Nephron (organoid): ENCODE measurements around the gene CNOT6.

Source experiments
- H3K27ac Mint-ChIP-seq, 3 experiments: 2 replicates each; pipeline ENCODE4 v1.8.0; 2020; ENCODE audit warnings: mixed read lengths in 3 of 3, mild to moderate bottlenecking in 2 of 3, moderate library complexity in 1 of 3
- H3K27me3 Mint-ChIP-seq: 2 replicates; pipeline ENCODE4 v1.8.0; 2021; ENCODE audit warnings: low read depth, mild to moderate bottlenecking, moderate library complexity, mixed read lengths
- H3K36me3 Mint-ChIP-seq: 2 replicates; pipeline ENCODE4 v1.8.0; 2020; ENCODE audit warnings: low read depth, mixed read lengths
- H3K4me1 Mint-ChIP-seq: 2 replicates; pipeline ENCODE4 v1.8.0; 2020; ENCODE audit warnings: mixed read lengths
- H3K4me3 Mint-ChIP-seq, 3 experiments: 2 replicates each; pipeline ENCODE4 v1.8.0; 2020; ENCODE audit warnings: mild to moderate bottlenecking in 3 of 3, mixed read lengths in 3 of 3, moderate library complexity in 2 of 3
- H3K9me3 Mint-ChIP-seq: 2 replicates; pipeline ENCODE4 v1.8.0; 2020; ENCODE audit warnings: mixed read lengths
- TF ChIP-seq, protein P1 (sequence below), 3 experiments: fragments of 200-600 bp; sonication (generic); IDR thresholded peaks; one replicate each; pipeline ENCODE4 v1.5.0; 2021; ENCODE audit warnings: antibody characterized with exemption in 3 of 3; ENCODE audit not compliant: unreplicated experiment in 3 of 3

The CNOT6 gene

DNA sequence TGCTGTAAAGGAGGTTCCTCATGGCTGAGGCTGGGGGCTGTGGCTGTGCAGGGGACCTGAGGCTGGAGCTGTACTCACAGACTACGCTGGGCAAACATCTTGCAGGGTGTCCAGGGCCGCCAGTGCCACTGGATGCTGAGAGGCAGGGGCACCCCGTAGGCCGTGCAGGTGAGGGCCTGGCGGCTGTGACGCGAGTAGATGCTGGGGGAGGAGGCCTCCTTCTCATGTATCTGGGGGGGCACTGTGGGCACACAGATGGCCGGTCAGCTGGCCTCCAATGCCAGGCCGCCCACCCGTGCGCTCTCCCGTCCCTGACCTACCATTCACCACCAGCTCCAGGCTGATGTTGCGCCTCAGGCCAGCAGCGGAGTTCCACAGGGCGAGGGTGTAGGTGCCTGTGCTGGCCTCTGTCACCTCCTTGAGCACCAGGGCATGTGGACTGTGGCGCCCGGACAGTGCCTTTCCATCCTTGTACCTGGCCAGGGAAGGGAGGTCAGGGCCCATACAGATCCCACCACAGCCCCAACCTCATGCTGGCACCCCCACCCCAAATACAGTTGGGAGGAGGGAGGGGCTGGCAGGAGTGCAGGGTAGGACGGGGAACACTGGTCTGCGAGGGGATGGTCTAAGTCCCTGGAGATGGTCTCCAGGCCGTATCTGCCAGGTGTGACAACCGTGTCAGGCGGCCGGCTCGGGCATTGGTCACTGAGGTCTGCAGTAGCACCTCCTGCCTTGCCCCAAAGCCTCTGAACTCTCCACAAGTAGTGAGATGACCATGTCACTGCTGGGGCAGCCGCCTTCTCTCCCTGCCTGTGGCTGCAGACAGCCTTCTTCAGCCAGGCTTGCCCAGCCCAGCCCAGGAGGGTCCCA lies 131.8 kb downstream of the CNOT6 start:
- H3K27ac Mint-ChIP-seq = no peak overlapping the region
- H3K27me3 Mint-ChIP-seq = peaks cover 16% of the 10 kb centered on the region
- no peaks in the 10 kb centered on the region for H3K9me3 Mint-ChIP-seq
- no peaks in the 10 kb centered on the region for H3K4me1 Mint-ChIP-seq
- H3K36me3 Mint-ChIP-seq = no peaks in the 10 kb centered on the region
- TF ChIP-seq, protein P1, sequence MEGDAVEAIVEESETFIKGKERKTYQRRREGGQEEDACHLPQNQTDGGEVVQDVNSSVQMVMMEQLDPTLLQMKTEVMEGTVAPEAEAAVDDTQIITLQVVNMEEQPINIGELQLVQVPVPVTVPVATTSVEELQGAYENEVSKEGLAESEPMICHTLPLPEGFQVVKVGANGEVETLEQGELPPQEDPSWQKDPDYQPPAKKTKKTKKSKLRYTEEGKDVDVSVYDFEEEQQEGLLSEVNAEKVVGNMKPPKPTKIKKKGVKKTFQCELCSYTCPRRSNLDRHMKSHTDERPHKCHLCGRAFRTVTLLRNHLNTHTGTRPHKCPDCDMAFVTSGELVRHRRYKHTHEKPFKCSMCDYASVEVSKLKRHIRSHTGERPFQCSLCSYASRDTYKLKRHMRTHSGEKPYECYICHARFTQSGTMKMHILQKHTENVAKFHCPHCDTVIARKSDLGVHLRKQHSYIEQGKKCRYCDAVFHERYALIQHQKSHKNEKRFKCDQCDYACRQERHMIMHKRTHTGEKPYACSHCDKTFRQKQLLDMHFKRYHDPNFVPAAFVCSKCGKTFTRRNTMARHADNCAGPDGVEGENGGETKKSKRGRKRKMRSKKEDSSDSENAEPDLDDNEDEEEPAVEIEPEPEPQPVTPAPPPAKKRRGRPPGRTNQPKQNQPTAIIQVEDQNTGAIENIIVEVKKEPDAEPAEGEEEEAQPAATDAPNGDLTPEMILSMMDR (IDR thresholded peaks at IDR 0.05; ENCODE audit: unreplicated experiment in 3 of 3) = no peak
- H3K4me3 Mint-ChIP-seq = no peak overlapping the region

DNA sequence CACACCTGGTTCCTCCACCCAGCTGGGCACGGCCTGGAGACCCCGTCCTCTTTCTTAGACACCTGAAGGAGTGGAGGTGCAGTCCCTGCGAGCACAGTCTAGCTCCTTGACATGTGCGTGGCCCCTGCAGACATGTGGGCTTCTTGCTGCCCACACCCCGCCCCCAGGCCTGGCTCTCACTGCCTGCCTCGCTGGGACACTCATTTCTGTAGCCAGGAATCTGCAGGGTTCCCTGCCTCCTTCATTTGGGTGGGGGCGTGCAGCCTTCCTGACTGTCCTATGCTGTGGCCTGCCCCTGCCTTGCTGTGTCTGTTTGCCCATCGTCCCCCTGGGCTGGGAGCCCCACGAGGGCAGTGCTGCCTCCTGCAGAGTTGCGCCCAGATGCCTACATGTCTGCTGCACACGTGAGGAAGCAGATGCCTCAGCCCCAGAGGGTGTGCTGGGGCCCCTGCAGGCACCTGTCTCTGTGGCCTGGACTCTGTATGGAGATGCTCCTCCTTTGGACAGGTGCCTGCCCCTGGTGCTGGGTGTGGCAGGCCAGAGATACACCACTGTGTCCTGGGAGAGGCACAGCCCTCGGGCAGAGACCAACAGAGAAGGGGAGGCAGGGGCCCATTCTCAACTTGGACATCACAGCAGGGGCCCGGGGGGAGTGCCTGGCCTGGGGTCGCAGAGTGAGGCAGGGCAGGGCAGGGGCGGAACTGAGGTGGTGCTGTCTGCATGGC lies 132.6 kb downstream of the CNOT6 start:
- TF ChIP-seq, protein P1 (IDR thresholded peaks at IDR 0.05; ENCODE audit: unreplicated experiment in 3 of 3) = no peak
- Mint-ChIP-seq H3K4me1 (no peaks in the 10 kb centered on the region), H3K27me3 (peaks cover 13% of the 10 kb centered on the region), H3K36me3 (no peaks in the 10 kb centered on the region), H3K4me3 (no peak overlapping the region), H3K27ac (no peak overlapping the region), H3K9me3 (no peaks in the 10 kb centered on the region)

DNA sequence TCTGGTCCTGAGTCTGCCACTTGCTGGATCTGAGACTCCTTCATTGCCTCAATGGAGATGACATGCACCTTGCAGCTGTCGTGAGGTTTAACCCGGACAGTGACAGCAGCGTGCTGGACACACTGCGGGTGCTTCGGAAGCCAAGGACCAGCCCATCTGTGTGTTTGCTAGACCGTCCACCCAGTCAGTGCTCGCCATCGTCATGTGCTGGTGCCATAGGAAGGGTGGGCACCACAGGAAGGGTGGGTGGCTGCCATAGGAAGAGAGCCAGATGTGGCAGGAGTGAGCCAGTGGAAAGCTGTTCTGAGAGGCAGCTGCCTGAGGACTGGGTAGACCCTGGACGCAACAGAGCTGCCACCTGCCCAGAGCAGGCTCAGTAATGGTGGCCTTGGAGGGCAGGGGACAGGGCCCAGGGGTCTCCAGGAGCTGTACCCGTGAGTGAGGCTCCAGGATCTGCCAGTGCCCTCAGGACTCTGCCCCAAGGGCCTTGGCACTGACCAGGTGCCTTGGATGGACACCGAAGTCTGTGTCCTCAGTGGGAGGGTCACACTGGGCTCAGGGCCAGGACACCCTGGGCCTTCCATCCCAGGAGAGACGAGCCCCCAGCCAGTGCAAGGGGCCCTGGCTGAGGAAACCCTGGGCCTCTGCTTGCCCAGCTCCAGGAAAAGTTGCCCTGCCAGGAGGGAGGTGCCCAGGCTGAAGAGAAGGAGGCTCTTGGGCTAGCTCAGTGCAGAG lies 133.4 kb downstream of the CNOT6 start:
- Mint-ChIP-seq H3K4me3 (no peak overlapping the region), H3K9me3 (no peaks in the 10 kb centered on the region), H3K36me3 (no peaks in the 10 kb centered on the region), H3K27me3 (peaks cover 8% of the 10 kb centered on the region), H3K27ac (no peak overlapping the region), H3K4me1 (peaks cover 4% of the 10 kb centered on the region)
- TF ChIP-seq, protein P1 (IDR thresholded peaks at IDR 0.05; ENCODE audit: unreplicated experiment in 3 of 3) = no peak
